Astrocyte (in vitro differentiated cells and primary cell): ENCODE measurements around the gene KRT74.

ENCODE experiments used
- EZH2 ChIP-seq: IDR thresholded peaks from 2 replicates; pipeline ENCODE4 v1.6.1; 2012; ENCODE audit warnings: mild to moderate bottlenecking, low read length, inconsistent platforms; ENCODE audit not compliant: insufficient read depth
- TF ChIP-seq, protein P1 (sequence below): IDR thresholded peaks from 2 replicates; pipeline ENCODE4 v1.5.1; 2011; ENCODE audit warnings: low read depth, mild to moderate bottlenecking, inconsistent platforms, low read length, moderate library complexity; ENCODE audit not compliant: insufficient read depth

DNA sequence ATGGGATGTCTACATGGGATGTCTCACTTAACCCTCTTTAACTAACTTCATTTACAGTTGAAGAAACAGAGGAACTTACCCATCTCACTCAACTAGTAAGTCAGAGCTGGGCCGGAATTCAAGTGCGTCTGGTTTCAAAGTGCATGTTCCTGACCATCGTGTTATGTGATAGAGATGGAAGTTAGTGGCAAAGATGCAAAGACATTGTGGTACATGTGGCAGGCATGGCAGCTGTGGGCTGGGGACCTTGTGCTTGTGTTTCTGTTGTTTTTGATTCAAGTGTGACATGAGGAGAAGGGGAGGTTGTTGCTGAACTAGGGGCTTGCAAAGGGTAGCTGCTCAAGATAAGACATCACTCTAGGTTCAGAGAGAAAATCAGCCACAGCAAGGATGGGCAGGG is 2.3 kb upstream of the KRT74 start:
- TF ChIP-seq, protein P1, sequence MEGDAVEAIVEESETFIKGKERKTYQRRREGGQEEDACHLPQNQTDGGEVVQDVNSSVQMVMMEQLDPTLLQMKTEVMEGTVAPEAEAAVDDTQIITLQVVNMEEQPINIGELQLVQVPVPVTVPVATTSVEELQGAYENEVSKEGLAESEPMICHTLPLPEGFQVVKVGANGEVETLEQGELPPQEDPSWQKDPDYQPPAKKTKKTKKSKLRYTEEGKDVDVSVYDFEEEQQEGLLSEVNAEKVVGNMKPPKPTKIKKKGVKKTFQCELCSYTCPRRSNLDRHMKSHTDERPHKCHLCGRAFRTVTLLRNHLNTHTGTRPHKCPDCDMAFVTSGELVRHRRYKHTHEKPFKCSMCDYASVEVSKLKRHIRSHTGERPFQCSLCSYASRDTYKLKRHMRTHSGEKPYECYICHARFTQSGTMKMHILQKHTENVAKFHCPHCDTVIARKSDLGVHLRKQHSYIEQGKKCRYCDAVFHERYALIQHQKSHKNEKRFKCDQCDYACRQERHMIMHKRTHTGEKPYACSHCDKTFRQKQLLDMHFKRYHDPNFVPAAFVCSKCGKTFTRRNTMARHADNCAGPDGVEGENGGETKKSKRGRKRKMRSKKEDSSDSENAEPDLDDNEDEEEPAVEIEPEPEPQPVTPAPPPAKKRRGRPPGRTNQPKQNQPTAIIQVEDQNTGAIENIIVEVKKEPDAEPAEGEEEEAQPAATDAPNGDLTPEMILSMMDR, result no peak
- no peak for TF ChIP-seq EZH2
